ENCODE measurements around the gene VN1R4.
"Not testable (repeated sequence)": the region's sequence is repeated elsewhere in the genome, so short reads cannot be mapped to it uniquely, and the experiment has no call there.

VN1R4 gene

GRCh38 chr19:53267623-53268022, at the start of gene VN1R4:
Gene VN1R4 (minus strand): TSS chr19:53267723. CDS start chr19:53267665, 58 bp downstream.
- H3K4me3 ChIP-seq (ENCODE audit: low read depth, low read length): not testable (repeated sequence)

DNA sequence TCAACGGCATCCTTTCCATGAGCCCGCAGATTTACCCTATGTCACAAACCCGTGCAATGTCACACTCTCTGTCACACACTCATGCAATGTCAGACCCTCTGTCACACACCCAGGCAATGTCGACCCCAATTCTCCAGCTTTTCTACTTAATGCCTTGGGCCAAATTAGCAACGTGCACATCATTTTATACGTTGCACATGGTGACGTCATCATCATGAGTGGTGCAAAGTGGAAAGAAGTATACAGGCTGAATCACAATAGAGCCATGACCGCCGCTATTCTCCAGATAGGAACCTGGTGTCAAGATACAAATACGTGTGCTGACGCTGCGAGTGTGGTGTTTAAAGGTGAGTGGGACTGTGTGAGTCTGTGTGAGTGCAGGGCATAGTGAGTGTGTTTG, 44.4 kb upstream of the VN1R4 start:
- no peak overlapping the region for H3K4me3 ChIP-seq (ENCODE audit: low read depth, low read length)
- TF ChIP-seq CTCF (IDR thresholded peaks at IDR 0.05; ENCODE audit: low read depth, low read length): no peak

DNA sequence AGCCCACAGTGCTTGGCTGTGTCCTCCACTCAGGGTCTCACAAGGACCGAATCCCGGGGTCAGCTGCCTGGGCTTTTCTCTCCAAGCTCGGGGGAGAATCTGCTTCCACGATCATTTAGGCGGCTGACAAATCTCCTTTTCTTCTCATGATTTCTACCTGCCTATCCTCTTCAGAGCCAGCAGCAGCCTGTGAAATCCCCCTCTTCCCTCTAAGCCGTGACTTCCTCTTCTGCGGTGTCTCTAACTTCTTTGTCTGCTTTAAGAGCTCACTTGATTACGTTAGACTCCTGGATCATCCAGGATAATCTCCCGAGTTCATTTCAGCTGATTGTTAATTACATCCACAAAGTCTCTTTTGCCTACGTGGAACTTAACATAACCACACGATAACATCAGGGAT, 43.5 kb upstream of the VN1R4 start:
- TF ChIP-seq CTCF (IDR thresholded peaks at IDR 0.05; ENCODE audit: low read depth, low read length): no peak
- no peak overlapping the region for H3K4me3 ChIP-seq (ENCODE audit: low read depth, low read length)

GRCh38 chr19:53308339-53308811, 40.9 kb upstream of the VN1R4 start:
- H3K4me3 ChIP-seq (ENCODE audit: low read depth, low read length): no peak overlapping the region

DNA sequence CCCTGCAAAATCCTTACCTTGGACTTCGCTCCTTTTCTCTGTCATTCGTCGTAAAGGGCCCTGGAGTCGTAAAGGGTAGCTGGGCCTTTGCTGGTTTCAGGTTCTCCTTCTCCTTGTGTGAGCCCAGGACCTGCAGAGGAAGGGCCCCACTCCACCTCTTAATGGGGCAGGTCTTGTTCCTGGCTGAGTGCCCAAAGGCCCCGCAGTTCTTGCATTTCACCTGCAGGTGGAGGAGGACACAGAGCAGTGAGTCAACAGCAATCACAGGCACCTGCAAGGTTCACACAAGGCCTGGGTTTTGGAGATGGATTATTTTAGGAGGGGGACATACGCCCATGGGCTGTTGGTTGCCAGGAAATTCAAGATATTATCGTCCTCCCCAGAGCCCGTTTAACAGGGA, 33.8 kb upstream of the VN1R4 start:
- not testable (repeated sequence) for H3K4me3 ChIP-seq (ENCODE audit: low read depth, low read length)

More at GRCh38 chr19:53308339-53308811, 40.9 kb upstream of the VN1R4 start:
- peak; percentile 43 for TF ChIP-seq CTCF (IDR thresholded peaks at IDR 0.05; ENCODE audit: low read depth, low read length)

GRCh38 chr19:53294786-53295441, 27.4 kb upstream of the VN1R4 start:
- TF ChIP-seq CTCF (IDR thresholded peaks at IDR 0.05; ENCODE audit: low read depth, low read length): no peak

GRCh38 chr19:53290758-53291549, 23.4 kb upstream of the VN1R4 start:
- no peak for TF ChIP-seq CTCF (IDR thresholded peaks at IDR 0.05; ENCODE audit: low read depth, low read length)
- H3K4me3 ChIP-seq (ENCODE audit: low read depth, low read length): no peak overlapping the region

More at GRCh38 chr19:53294786-53295441, 27.4 kb upstream of the VN1R4 start:
- H3K4me3 ChIP-seq (ENCODE audit: low read depth, low read length): no peak overlapping the region

DNA sequence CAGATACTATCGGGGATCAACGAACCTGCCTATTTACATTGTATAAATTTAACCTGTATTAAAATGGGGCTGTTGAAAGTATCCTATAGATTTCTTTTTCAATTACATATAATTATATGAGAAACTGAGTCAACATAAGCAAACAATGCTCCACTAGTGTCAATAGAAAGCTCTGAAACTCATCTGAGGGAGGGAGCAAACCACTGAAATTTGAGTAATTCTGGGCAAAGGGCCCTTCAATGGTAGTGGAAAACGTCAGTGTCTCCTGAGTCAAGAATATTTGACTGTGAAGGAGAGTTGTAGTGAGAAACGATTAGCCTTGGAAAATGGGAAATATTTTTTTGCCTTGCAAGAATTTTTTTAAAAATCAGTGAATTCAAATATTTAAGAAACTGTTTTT, 17.6 kb upstream of the VN1R4 start:
- H3K4me3 ChIP-seq (ENCODE audit: low read depth, low read length): no peak overlapping the region
- no peak for TF ChIP-seq CTCF (IDR thresholded peaks at IDR 0.05; ENCODE audit: low read depth, low read length)

DNA sequence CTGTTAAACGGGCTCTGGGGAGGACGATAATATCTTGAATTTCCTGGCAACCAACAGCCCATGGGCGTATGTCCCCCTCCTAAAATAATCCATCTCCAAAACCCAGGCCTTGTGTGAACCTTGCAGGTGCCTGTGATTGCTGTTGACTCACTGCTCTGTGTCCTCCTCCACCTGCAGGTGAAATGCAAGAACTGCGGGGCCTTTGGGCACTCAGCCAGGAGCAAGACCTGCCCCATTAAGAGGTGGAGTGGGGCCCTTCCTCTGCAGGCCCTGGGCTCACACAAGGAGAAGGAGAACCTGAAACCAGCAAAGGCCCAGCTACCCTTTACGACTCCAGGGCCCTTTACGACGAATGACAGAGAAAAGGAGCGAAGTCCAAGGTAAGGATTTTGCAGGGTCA, 14.4 kb upstream of the VN1R4 start:
- H3K4me3 ChIP-seq (ENCODE audit: low read depth, low read length): not testable (repeated sequence)

Measured in WI38 (cell line).